Kidney epithelial cell (primary cell): ENCODE results near the gene TUBB3. TPM values are rescaled to one million over a fixed set of nuclear protein-coding genes. Genes with fewer than 3 reads are reported as not detected.

ENCODE experiments used
- DNase-seq: peaks from one replicate; pipeline ENCODE4 v3.0.0-alpha.2; 2010; ENCODE audit warnings: low read depth
- H3K27me3 ChIP-seq: 2 replicates; pipeline ENCODE4 v1.6.0; 2011; ENCODE audit warnings: low read length; ENCODE audit not compliant: control insufficient read depth, insufficient read depth
- H3K36me3 ChIP-seq: 2 replicates; pipeline ENCODE4 v1.5.1; 2011; ENCODE audit warnings: low read length; ENCODE audit not compliant: control insufficient read depth, insufficient read depth
- H3K4me3 ChIP-seq: 2 replicates; pipeline ENCODE4 v1.5.1; 2011; ENCODE audit warnings: low read depth, mild to moderate bottlenecking, control low read depth, low read length
- CTCF ChIP-seq: IDR thresholded peaks from 2 replicates; pipeline ENCODE4 v1.5.1; 2011; ENCODE audit warnings: mild to moderate bottlenecking, moderate library complexity, low read length, control low read depth, inconsistent platforms; ENCODE audit not compliant: insufficient read depth, poor library complexity, severe bottlenecking
- total RNA-seq: library from RNA; depleted of rRNA; stranded (reverse); fragments of >200 nt; gene quantifications from 2 replicates; pipeline ENCODE4 v1.2.3, GENCODE V29; 2015

Gene TUBB3
- total RNA-seq, 1 donor from 2014 or later, result 599 TPM

- Histone ChIP-seq H3K36me3 (peaks cover 1% of the 10 kb centered on the region), H3K27me3 (no peaks in the 10 kb centered on the region), H3K4me3 (no peak overlapping the region)
- no peak for DNase-seq
- TF ChIP-seq CTCF, result no peak
These were observed 37.8 kb downstream of the TUBB3 start for GRCh38 chr16:89960966-89961365.

GRCh38 chr16:89961920-89962319 is 38.8 kb downstream of the TUBB3 start:
- peaks cover 1% of the 10 kb centered on the region for H3K36me3 ChIP-seq
- TF ChIP-seq CTCF, result no peak
- no peak for DNase-seq
- H3K27me3 ChIP-seq, result no peaks in the 10 kb centered on the region
- no peak overlapping the region for H3K4me3 ChIP-seq

- peaks cover 1% of the 10 kb centered on the region for H3K36me3 ChIP-seq
- H3K4me3 ChIP-seq, result no peak overlapping the region
- TF ChIP-seq CTCF, result no peak
- H3K27me3 ChIP-seq, result no peaks in the 10 kb centered on the region
- no peak for DNase-seq
These were observed 39.8 kb downstream of the TUBB3 start for GRCh38 chr16:89962754-89963498.

- Histone ChIP-seq H3K4me3 (no peak overlapping the region), H3K36me3 (peaks cover 1% of the 10 kb centered on the region), H3K27me3 (no peaks in the 10 kb centered on the region)
- DNase-seq, result no peak
- no peak for TF ChIP-seq CTCF
These were observed 41.1 kb downstream of the TUBB3 start for GRCh38 chr16:89964201-89964600.

- peaks cover 1% of the 10 kb centered on the region for H3K36me3 ChIP-seq
- no peak overlapping the region for H3K4me3 ChIP-seq
- no peaks in the 10 kb centered on the region for H3K27me3 ChIP-seq
- TF ChIP-seq CTCF, result no peak
- DNase-seq, result no peak
These were observed 42.5 kb downstream of the TUBB3 start for GRCh38 chr16:89965447-89966225.
